WTC11 (cell line): ENCODE results near the gene SLC25A14. TPM values are rescaled to one million over a fixed set of nuclear protein-coding genes. Genes with fewer than 3 reads are reported as not detected.

Experiments used
- ATAC-seq: fragments of 200-7000 bp; cut with Tn5 transposase; 2 replicates; pipeline ENCODE4 v1.10.0; 2021; ENCODE audit warnings: mild to moderate bottlenecking, moderate library complexity
- CTCF ChIA-PET: fragments of 300-600 bp; sonication (Branson Sonifier 250); formaldehyde crosslinking; loops from one replicate; lab custom pipeline; 2021; ENCODE audit warnings: antibody characterized with exemption; lab: Charles Lee
- POLR2A ChIA-PET: fragments of 350-600 bp; sonication (Branson Sonifier 250); formaldehyde crosslinking; loops from one replicate; lab custom pipeline; 2021; ENCODE audit warnings: antibody characterized with exemption; lab: Charles Lee
- DNase-seq: peaks from one replicate; pipeline ENCODE4 v3.0.0; 2021; ENCODE audit warnings: low spot score
- H3K27ac Mint-ChIP-seq: 2 replicates; pipeline ENCODE4 v1.8.0; 2021; ENCODE audit warnings: mixed read lengths
- H3K27me3 Mint-ChIP-seq: 2 replicates; pipeline ENCODE4 v1.8.0; 2021; ENCODE audit warnings: low read depth, mild to moderate bottlenecking, moderate library complexity, mixed read lengths
- H3K36me3 Mint-ChIP-seq: 2 replicates; pipeline ENCODE4 v1.8.0; 2021; ENCODE audit warnings: mixed read lengths
- H3K4me1 Mint-ChIP-seq: 2 replicates; pipeline ENCODE4 v1.8.0; 2022; ENCODE audit warnings: mixed read lengths
- H3K4me3 Mint-ChIP-seq: 2 replicates; pipeline ENCODE4 v1.8.0; 2021; ENCODE audit warnings: mild to moderate bottlenecking, moderate library complexity, mixed read lengths
- H3K9me3 Mint-ChIP-seq: 2 replicates; pipeline ENCODE4 v1.8.0; 2021; ENCODE audit warnings: mixed read lengths
- AR ChIP-seq: fragments of 250-450 bp; sonication (Bioruptor Pico); IDR thresholded peaks from 2 replicates; pipeline ENCODE4 v1.9.0; 2021; ENCODE audit warnings: mild to moderate bottlenecking
- ATF1 ChIP-seq: sonication (generic); formaldehyde crosslinking; IDR thresholded peaks from 2 replicates; pipeline ENCODE4 v1.8.1; 2023; ENCODE audit warnings: mild to moderate bottlenecking, moderate library complexity, missing genetic modification reagents
- GABPB1 ChIP-seq: sonication (generic); formaldehyde crosslinking; IDR thresholded peaks from 2 replicates; pipeline ENCODE4 v1.8.1; 2023; ENCODE audit warnings: mild to moderate bottlenecking, missing genetic modification reagents
- HMGA2 ChIP-seq: fragments of 250-450 bp; sonication (Bioruptor Pico); IDR thresholded peaks from 2 replicates; pipeline ENCODE4 v1.4.0; 2021; ENCODE audit warnings: mild to moderate bottlenecking, moderate library complexity
- JAZF1 ChIP-seq: fragments of 250-450 bp; sonication (Bioruptor Pico); IDR thresholded peaks from 2 replicates; pipeline ENCODE4 v1.9.0; 2021; ENCODE audit warnings: moderate library complexity, mild to moderate bottlenecking, inconsistent platforms
- NFE2L1 ChIP-seq: sonication (generic); formaldehyde crosslinking; IDR thresholded peaks from 2 replicates; pipeline ENCODE4 v1.8.1; 2023; ENCODE audit warnings: missing genetic modification reagents
- NFYB ChIP-seq: sonication (generic); formaldehyde crosslinking; conservative IDR thresholded peaks from 2 replicates; pipeline ENCODE4 v1.8.0; 2022; ENCODE audit warnings: low read depth, missing genetic modification reagents
- RORB ChIP-seq: fragments of 250-450 bp; sonication (Bioruptor Pico); IDR thresholded peaks from 2 replicates; pipeline ENCODE4 v1.9.0; 2021; ENCODE audit warnings: mild to moderate bottlenecking
- TEAD1 ChIP-seq: sonication (generic); formaldehyde crosslinking; IDR thresholded peaks from 2 replicates; pipeline ENCODE4 v1.8.0; 2022; ENCODE audit warnings: mild to moderate bottlenecking, missing genetic modification reagents
- ZNF317 ChIP-seq: sonication (generic); formaldehyde crosslinking; IDR thresholded peaks from 2 replicates; pipeline ENCODE4 v1.8.1; 2023; ENCODE audit warnings: low read depth, mild to moderate bottlenecking, moderate library complexity, missing genetic modification reagents, borderline replicate concordance
- ZNF396 ChIP-seq: fragments of 250-450 bp; sonication (Bioruptor Pico); IDR thresholded peaks from 2 replicates; pipeline ENCODE4 v1.8.0; 2021; ENCODE audit warnings: mild to moderate bottlenecking, moderate library complexity, borderline replicate concordance
- ZNF423 ChIP-seq: fragments of 250-450 bp; sonication (Bioruptor Pico); IDR thresholded peaks from 2 replicates; pipeline ENCODE4 v2.1.2; 2022; ENCODE audit warnings: mild to moderate bottlenecking, moderate library complexity
- total RNA-seq: library from RNA; stranded (reverse); gene quantifications from 3 replicates; pipeline ENCODE4 v1.2.3, GENCODE V29; 2021
- TF ChIP-seq, protein P1 (sequence below): sonication (generic); formaldehyde crosslinking; IDR thresholded peaks from 2 replicates; pipeline ENCODE4 v1.8.1; 2022; ENCODE audit warnings: low read depth, mild to moderate bottlenecking, moderate library complexity, missing genetic modification reagents, borderline replicate concordance
- TF ChIP-seq, protein P2 (sequence below): fragments of 250-450 bp; sonication (Bioruptor Pico); IDR thresholded peaks from 2 replicates; pipeline ENCODE4 v1.8.0; 2021; ENCODE audit warnings: mild to moderate bottlenecking
- TF ChIP-seq, protein P3 (sequence below): sonication (generic); formaldehyde crosslinking; IDR thresholded peaks from 2 replicates; pipeline ENCODE4 v1.8.1; 2023; ENCODE audit warnings: mild to moderate bottlenecking, missing genetic modification reagents, moderate library complexity
- TF ChIP-seq, protein P4 (sequence below): sonication (generic); formaldehyde crosslinking; IDR thresholded peaks from 2 replicates; pipeline ENCODE4 v1.8.1; 2023; ENCODE audit warnings: mild to moderate bottlenecking, missing genetic modification reagents
- TF ChIP-seq, protein P5 (sequence below): sonication (generic); formaldehyde crosslinking; IDR thresholded peaks from 2 replicates; pipeline ENCODE4 v1.8.0; 2022; ENCODE audit warnings: mild to moderate bottlenecking, missing genetic modification reagents
- TF ChIP-seq, protein P6 (sequence below): sonication (generic); formaldehyde crosslinking; conservative IDR thresholded peaks from 2 replicates; pipeline ENCODE4 v1.8.1; 2023; ENCODE audit warnings: mild to moderate bottlenecking, low read depth, missing genetic modification reagents, moderate library complexity

Gene SLC25A14
- total RNA-seq, 1 experiment from 2014 or later = 21.2 TPM

DNA sequence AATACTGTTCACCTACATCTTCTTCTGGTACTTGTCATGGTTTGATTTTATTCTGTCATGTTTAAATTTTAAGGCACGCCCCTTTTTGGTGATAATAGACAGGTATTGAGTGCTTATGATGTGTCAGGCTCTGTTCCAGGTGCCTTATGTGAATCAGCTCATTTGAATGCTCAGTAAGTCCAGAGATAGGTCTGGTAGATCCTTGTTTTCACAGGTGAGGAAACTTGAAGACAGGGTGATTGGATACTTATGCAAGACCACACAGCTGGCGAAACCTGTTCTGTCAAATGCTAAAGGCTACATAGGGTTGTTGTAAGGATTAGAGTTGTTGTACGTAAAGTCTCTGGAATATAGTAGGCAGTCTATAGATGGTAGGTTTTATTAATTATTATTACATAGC, 9.6 kb upstream of the SLC25A14 start:
- peaks cover 4% of the 10 kb centered on the region; the same call in 1 of the 2 replicates for H3K27me3 Mint-ChIP-seq
- no peak for ATAC-seq
- DNase-seq = no peak
- no peak overlapping the region for H3K4me3 Mint-ChIP-seq
- peaks cover 11% of the 10 kb centered on the region for H3K4me1 Mint-ChIP-seq
- H3K36me3 Mint-ChIP-seq = no peaks in the 10 kb centered on the region
- H3K9me3 Mint-ChIP-seq = no peaks in the 10 kb centered on the region
- TF ChIP-seq RORB (no peak), HMGA2 (no peak), AR (no peak), NFYB (CRISPR knock-in tag) (no peak), ZNF396 (CRISPR knock-in tag) (no peak)
- TF ChIP-seq, protein P1, sequence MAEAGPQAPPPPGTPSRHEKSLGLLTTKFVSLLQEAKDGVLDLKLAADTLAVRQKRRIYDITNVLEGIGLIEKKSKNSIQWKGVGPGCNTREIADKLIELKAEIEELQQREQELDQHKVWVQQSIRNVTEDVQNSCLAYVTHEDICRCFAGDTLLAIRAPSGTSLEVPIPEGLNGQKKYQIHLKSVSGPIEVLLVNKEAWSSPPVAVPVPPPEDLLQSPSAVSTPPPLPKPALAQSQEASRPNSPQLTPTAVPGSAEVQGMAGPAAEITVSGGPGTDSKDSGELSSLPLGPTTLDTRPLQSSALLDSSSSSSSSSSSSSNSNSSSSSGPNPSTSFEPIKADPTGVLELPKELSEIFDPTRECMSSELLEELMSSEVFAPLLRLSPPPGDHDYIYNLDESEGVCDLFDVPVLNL (CRISPR knock-in tag) = no peak
- TF ChIP-seq, protein P2, sequence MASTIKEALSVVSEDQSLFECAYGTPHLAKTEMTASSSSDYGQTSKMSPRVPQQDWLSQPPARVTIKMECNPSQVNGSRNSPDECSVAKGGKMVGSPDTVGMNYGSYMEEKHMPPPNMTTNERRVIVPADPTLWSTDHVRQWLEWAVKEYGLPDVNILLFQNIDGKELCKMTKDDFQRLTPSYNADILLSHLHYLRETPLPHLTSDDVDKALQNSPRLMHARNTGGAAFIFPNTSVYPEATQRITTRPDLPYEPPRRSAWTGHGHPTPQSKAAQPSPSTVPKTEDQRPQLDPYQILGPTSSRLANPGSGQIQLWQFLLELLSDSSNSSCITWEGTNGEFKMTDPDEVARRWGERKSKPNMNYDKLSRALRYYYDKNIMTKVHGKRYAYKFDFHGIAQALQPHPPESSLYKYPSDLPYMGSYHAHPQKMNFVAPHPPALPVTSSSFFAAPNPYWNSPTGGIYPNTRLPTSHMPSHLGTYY (CRISPR knock-in tag) = no peak
- TF ChIP-seq, protein P3, sequence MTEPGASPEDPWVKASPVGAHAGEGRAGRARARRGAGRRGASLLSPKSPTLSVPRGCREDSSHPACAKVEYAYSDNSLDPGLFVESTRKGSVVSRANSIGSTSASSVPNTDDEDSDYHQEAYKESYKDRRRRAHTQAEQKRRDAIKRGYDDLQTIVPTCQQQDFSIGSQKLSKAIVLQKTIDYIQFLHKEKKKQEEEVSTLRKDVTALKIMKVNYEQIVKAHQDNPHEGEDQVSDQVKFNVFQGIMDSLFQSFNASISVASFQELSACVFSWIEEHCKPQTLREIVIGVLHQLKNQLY (CRISPR knock-in tag) = no peak
- TF ChIP-seq, protein P4, sequence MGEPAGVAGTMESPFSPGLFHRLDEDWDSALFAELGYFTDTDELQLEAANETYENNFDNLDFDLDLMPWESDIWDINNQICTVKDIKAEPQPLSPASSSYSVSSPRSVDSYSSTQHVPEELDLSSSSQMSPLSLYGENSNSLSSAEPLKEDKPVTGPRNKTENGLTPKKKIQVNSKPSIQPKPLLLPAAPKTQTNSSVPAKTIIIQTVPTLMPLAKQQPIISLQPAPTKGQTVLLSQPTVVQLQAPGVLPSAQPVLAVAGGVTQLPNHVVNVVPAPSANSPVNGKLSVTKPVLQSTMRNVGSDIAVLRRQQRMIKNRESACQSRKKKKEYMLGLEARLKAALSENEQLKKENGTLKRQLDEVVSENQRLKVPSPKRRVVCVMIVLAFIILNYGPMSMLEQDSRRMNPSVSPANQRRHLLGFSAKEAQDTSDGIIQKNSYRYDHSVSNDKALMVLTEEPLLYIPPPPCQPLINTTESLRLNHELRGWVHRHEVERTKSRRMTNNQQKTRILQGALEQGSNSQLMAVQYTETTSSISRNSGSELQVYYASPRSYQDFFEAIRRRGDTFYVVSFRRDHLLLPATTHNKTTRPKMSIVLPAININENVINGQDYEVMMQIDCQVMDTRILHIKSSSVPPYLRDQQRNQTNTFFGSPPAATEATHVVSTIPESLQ (CRISPR knock-in tag) = no peak
- TF ChIP-seq, protein P5, sequence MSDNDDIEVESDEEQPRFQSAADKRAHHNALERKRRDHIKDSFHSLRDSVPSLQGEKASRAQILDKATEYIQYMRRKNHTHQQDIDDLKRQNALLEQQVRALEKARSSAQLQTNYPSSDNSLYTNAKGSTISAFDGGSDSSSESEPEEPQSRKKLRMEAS (CRISPR knock-in tag) = no peak
- TF ChIP-seq, protein P6, sequence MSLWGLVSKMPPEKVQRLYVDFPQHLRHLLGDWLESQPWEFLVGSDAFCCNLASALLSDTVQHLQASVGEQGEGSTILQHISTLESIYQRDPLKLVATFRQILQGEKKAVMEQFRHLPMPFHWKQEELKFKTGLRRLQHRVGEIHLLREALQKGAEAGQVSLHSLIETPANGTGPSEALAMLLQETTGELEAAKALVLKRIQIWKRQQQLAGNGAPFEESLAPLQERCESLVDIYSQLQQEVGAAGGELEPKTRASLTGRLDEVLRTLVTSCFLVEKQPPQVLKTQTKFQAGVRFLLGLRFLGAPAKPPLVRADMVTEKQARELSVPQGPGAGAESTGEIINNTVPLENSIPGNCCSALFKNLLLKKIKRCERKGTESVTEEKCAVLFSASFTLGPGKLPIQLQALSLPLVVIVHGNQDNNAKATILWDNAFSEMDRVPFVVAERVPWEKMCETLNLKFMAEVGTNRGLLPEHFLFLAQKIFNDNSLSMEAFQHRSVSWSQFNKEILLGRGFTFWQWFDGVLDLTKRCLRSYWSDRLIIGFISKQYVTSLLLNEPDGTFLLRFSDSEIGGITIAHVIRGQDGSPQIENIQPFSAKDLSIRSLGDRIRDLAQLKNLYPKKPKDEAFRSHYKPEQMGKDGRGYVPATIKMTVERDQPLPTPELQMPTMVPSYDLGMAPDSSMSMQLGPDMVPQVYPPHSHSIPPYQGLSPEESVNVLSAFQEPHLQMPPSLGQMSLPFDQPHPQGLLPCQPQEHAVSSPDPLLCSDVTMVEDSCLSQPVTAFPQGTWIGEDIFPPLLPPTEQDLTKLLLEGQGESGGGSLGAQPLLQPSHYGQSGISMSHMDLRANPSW = no peak
- H3K27ac Mint-ChIP-seq = no peak overlapping the region
- POLR2A ChIA-PET = no interaction called here
- CTCF ChIA-PET = interaction anchor here (1.0 to 1.5 kb wide), 4 partner anchors 10 to 142 kb away, joined by 3 to 5 read pairs (median 4); partner anchors contain the start of gene SLC25A14

DNA sequence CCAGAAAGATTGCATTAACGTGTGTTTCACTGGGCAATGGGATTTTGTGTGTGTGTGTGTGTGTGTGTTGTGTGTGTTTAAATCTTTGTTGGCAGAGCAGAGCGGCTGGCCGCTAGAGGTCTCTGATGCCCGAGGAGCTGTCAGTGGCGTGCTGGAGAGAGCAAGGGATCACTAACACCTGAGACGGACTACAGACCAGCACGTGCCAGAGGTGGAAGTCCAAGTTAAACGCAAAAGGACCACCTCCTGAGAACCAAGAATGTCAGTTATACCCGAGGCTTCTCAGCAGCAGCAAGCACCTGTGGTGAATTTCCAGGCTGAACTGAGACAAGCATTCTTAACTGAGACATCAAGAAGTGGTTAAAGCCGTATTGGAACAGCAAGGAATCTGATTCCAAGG, 9.0 kb upstream of the SLC25A14 start:
- H3K4me1 Mint-ChIP-seq = peaks cover 11% of the 10 kb centered on the region
- no peaks in the 10 kb centered on the region for H3K36me3 Mint-ChIP-seq
- no peak overlapping the region for H3K4me3 Mint-ChIP-seq
- no peak overlapping the region for H3K27ac Mint-ChIP-seq
- peak; percentile 90 for ATAC-seq
- ChIA-PET CTCF (interaction anchor here (1.4 to 1.7 kb wide), 4 partner anchors 12 to 143 kb away, joined by 3 to 5 read pairs (median 4); no protein-coding TSS in a partner anchor), POLR2A (no interaction called here)
- no peaks in the 10 kb centered on the region for H3K9me3 Mint-ChIP-seq
- DNase-seq = peak; percentile 65
- peaks cover 4% of the 10 kb centered on the region; the same call in 1 of the 2 replicates for H3K27me3 Mint-ChIP-seq
- TF ChIP-seq JAZF1 (no peak), NFE2L1 (CRISPR knock-in tag) (0 out of 2 replicates have a peak, but pooled peaks have one; percentile 29), ZNF317 (CRISPR knock-in tag) (0 out of 2 replicates have a peak, but pooled peaks have one; percentile 42), GABPB1 (CRISPR knock-in tag) (no peak), ZNF423 (CRISPR knock-in tag) (no peak), ATF1 (CRISPR knock-in tag) (no peak), TEAD1 (CRISPR knock-in tag) (0 out of 2 replicates have a peak, but pooled peaks have one; percentile 16)
- TF ChIP-seq, protein P5 (CRISPR knock-in tag) = peak; percentile 85
- TF ChIP-seq, protein P1 (CRISPR knock-in tag) = no peak
